ENCODE measurements around the gene ARHGAP12. TPM values are rescaled to one million over a fixed set of nuclear protein-coding genes. Genes with fewer than 3 reads are reported as not detected.

ARHGAP12 gene
- total RNA-seq, 1 donor from 2014 or later: 27.2 TPM

DNA sequence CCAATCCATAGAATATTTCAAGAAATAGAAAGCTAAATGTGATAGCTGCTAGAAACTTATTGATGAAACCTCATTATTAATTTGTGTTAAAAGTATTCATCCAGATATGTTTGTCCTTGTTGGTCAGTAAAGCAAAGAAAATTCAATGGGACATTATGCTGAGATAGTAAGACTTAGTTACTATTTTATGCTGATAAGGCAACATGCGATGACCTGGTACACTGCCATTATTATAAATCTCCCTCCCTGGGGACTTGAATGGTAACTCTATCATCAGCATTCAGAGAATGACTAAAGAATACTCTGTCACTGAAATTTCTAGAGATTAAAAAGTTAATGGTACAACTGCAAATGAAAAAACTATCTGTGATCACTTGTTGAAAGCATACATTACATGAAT is 54.9 kb downstream of the ARHGAP12 start:
- ATAC-seq (no peak), DNase-seq (no peak)
- H3K36me3 ChIP-seq: no peaks in the 10 kb centered on the region
- no peak for TF ChIP-seq CTCF (IDR thresholded peaks at IDR 0.05)
- H3K27me3 ChIP-seq: no peaks in the 10 kb centered on the region
- peaks cover 18% of the 10 kb centered on the region for H3K4me1 ChIP-seq
- H3K9me3 ChIP-seq: no peaks in the 10 kb centered on the region
- no peak overlapping the region for H3K4me3 ChIP-seq
- no peak overlapping the region for H3K27ac ChIP-seq
- intact Hi-C loops (cut with DNase I): no loop called here

DNA sequence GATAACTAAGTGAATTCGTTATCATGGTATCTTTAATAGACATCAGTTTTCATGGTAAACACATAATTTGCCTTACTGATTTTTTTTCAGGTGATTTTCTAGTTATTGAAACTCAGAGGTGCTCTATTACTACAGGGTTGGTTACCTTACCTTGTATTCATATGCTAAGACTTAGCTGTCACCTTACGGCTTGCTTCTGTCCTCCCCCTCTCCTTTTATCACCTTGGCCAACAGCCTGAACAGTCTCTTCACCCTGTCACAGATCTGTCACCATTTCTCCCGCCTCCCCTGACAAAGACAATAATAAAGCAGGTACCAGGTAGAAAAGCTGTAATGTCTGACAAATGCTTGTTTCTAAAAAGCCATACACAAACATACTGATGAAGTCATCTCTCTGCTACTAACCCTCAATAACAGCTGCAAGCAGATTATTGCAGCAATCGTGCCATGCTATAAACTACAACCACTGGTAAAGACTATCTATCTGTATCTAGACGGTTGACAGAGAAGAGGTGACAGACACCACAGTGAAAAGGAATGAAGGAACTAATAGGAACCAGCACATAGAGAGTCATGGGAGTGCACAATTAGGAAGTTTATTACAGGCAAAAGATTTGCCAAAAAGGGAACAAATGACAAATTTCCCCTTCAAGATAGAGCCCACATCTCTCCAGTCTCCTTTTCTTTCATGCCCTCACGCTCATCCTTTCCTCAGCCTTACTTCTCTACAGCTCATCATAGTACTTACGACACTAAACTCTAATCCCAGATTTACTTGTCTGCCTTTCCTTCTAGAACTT is 57.2 kb downstream of the ARHGAP12 start:
- Histone ChIP-seq H3K4me1 (peaks cover 6% of the 10 kb centered on the region), H3K27ac (no peak overlapping the region), H3K4me3 (no peak overlapping the region), H3K9me3 (no peaks in the 10 kb centered on the region), H3K27me3 (no peaks in the 10 kb centered on the region), H3K36me3 (no peaks in the 10 kb centered on the region)
- no peak for TF ChIP-seq CTCF (IDR thresholded peaks at IDR 0.05)
- DNase-seq (no peak), ATAC-seq (peak; percentile 19)
- intact Hi-C loops (cut with DNase I): no loop called here

- Histone ChIP-seq H3K9me3 (no peaks in the 10 kb centered on the region), H3K4me1 (peaks cover 21% of the 10 kb centered on the region), H3K27ac (no peak overlapping the region), H3K27me3 (no peaks in the 10 kb centered on the region), H3K4me3 (no peak overlapping the region), H3K36me3 (no peaks in the 10 kb centered on the region)
- DNase-seq (no peak), ATAC-seq (no peak)
- no peak for TF ChIP-seq CTCF (IDR thresholded peaks at IDR 0.05)
- intact Hi-C loops (cut with DNase I): loop anchor here (10.0 kb wide), 1 partner anchor 137 kb away; no protein-coding TSS in a partner anchor
Measured at GRCh38 chr10:31867646-31868045, 61.0 kb downstream of the ARHGAP12 start.

- DNase-seq (no peak), ATAC-seq (no peak)
- no peaks in the 10 kb centered on the region for H3K9me3 ChIP-seq
- peaks cover 16% of the 10 kb centered on the region for H3K4me1 ChIP-seq
- H3K27ac ChIP-seq: peak overlapping the region; percentile 11
- intact Hi-C loops (cut with DNase I): loop anchor here (10.0 kb wide), 1 partner anchor 139 kb away; no protein-coding TSS in a partner anchor
- H3K4me3 ChIP-seq: no peak overlapping the region
- H3K36me3 ChIP-seq: no peaks in the 10 kb centered on the region
- no peak for TF ChIP-seq CTCF (IDR thresholded peaks at IDR 0.05)
- H3K27me3 ChIP-seq: no peaks in the 10 kb centered on the region
Measured at GRCh38 chr10:31866118-31866670, 62.4 kb downstream of the ARHGAP12 start.

GRCh38 chr10:31864834-31865518 is 63.7 kb downstream of the ARHGAP12 start:
- intact Hi-C loops (cut with DNase I): loop anchor here (10.0 kb wide), 1 partner anchor 140 kb away; no protein-coding TSS in a partner anchor

More at GRCh38 chr10:31864834-31865518, 63.7 kb downstream of the ARHGAP12 start:
- no peak for TF ChIP-seq CTCF (IDR thresholded peaks at IDR 0.05)
- no peak overlapping the region for H3K27ac ChIP-seq
- H3K9me3 ChIP-seq: no peaks in the 10 kb centered on the region
- no peak overlapping the region for H3K4me3 ChIP-seq
- H3K36me3 ChIP-seq: peaks cover 10% of the 10 kb centered on the region
- no peaks in the 10 kb centered on the region for H3K27me3 ChIP-seq
- peaks cover 15% of the 10 kb centered on the region for H3K4me1 ChIP-seq
- DNase-seq (no peak), ATAC-seq (no peak)

Measured in upper lobe of right lung (tissue), 1 donor.